Central memory CD4-positive, alpha-beta T cell (primary cell): ENCODE results near the gene KIRREL3.

Source experiments
- DNase-seq: peaks from one replicate; pipeline ENCODE4 v3.0.0; 2022

Gene KIRREL3

DNA sequence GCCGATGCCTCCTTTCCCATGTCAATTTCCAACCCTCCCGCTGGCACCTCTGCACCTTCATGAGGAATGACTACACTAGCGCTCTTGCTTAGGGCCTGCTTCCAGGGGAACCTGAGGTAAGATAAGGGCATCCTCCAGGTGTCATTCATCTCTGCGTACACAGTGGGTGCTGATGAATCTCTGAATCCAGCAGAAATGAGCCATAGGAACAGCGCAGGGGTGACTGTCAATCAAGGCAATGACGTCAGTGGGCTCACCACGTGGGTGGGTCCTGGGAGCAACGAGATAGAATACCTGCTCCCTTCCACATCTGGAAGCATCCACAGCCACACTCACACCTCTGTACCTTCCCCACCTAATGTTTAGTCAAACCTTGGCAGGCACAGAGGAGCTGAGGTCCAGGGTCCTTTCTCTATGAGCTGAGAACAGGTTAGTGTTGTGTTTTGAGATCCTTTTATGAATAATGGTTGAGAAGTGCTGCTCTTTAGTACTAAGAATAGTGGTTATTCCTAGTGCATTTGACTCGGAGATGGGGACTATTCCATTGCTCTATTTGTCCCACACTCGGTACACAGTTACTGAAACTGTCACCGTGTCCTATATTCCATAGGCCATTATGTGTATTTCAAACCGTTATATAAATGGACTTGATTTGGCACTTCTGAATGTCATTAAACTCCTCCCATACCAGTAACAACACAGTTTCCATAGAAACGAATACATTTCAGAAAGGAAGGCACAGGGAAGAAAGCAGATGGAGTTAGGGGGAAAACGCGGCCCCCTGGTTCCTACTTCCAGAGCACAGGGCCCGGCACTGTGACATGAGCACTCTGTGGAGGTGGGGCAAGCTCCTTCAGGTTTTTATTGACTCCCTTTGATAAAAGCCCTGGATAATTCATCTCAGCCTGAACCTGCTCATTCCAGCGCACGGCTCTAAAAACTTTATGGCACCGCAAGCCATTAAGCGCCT, 451.7 kb downstream of the KIRREL3 start:
- no peak for DNase-seq

GRCh38 chr11:126547691-126548090, 452.9 kb downstream of the KIRREL3 start:
- no peak for DNase-seq

DNA sequence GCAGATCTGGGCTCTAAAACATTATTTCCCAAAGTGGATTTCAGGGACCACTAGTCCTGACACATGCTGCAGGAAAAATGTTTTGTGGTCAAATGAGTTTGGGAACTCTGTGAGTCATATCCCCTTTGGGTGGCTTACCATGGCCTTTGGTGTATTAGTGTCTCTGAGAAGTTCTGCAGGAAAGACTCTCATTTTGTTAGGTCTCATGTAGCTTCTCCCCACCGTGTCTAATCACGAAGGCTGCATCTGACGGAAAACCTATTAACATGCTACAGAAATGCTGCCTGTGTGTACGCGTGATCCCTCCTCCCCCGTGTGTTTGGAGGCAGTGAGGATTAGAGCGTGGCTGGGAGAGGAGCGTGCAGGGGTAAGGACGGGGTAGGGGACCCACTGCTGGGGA, 453.4 kb downstream of the KIRREL3 start:
- no peak for DNase-seq

GRCh38 chr11:126546694-126547093, 453.9 kb downstream of the KIRREL3 start:
- DNase-seq: no peak

- no peak for DNase-seq
Observed at GRCh38 chr11:126546191-126546590, 454.4 kb downstream of the KIRREL3 start.

DNA sequence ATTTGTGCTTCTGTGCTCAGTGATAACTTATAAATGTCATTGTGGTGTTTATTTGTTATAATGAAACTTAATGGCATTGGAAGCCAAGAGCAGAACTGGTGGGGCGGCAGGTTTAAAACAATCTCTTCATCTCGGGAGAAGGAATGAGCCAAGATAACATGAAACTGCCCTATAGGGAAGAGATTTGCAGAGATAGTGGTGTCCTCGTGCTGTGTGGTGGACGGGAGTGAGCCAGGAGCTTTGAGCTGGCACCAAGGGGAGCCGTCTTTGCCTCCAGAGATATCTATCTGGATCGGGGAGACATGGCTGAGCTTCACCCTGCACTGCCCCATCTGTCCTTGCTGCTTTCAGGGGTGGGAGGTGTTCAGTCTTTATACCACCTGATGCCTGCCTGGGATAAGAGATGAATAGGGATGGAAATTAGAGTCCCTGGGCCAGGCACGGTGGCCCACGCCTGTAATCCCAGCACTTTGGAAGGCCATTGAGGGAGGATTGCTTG, 455.5 kb downstream of the KIRREL3 start:
- no peak for DNase-seq

GRCh38 chr11:126544108-126545056, 456.2 kb downstream of the KIRREL3 start:
- no peak for DNase-seq

GRCh38 chr11:126543691-126544090, 456.9 kb downstream of the KIRREL3 start:
- no peak for DNase-seq

GRCh38 chr11:126542334-126543015, 458.1 kb downstream of the KIRREL3 start:
- no peak for DNase-seq

DNA sequence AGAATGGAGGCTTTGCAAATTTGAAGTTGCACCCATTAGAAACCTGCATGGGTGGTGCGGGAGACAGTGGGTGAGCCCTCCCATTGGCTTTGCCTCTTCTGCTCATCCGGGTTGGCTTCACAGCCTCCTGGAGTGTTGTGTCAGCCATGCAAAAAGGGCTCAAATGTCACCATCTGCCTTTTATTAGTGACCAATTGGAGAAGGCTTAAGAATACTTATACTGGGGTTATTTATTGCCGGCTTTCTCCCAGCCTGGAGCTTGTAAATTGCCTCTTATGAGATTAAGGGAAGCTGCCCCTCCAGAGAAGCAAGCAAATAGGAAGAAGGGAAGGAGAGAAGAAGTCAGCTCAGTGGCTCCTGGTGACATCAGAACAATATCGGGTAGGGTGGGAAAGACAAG, 462.5 kb downstream of the KIRREL3 start:
- no peak for DNase-seq

DNA sequence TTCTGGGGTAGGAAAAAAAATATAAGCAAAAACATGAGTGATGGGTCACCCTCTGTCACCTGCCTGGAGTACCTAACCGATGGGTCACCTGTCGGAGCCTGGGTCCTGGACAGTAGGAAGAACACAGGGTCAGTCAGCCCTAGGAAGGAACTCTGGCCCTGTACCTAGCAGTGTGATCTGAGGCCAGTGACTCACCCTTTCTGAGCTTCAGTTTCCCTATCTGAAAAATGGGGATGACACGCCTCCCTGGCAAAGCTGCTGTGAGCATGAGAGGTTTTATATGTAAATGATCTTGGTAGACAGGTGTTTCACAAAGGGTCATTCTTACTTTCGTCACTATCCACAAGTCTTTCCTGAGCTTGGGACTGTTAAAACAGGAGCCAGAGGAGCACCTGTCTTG, 463.1 kb downstream of the KIRREL3 start:
- no peak for DNase-seq

- no peak for DNase-seq
Observed at GRCh38 chr11:126534141-126534805, 466.3 kb downstream of the KIRREL3 start.

DNA sequence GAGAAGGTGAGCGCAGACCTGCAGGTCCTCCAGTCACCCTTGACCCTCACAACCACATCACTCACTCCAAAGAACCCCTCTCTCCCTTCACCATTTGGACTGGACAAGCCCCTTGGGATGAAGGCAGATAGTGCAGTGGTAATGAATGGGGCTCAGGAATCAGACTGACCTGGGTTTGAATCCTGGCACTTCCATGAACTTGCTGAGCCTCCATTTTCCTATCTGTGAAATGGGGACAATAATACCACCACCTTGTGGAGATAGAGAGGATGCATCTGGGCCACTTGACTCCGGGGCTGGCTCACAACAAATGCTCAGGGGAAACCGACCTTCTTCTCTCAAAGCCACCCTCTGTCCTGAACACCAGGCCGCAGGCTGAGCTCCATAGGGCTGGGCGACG, 467.0 kb downstream of the KIRREL3 start:
- DNase-seq: no peak

- DNase-seq: no peak
Observed at GRCh38 chr11:126530416-126530815, 470.2 kb downstream of the KIRREL3 start.

DNA sequence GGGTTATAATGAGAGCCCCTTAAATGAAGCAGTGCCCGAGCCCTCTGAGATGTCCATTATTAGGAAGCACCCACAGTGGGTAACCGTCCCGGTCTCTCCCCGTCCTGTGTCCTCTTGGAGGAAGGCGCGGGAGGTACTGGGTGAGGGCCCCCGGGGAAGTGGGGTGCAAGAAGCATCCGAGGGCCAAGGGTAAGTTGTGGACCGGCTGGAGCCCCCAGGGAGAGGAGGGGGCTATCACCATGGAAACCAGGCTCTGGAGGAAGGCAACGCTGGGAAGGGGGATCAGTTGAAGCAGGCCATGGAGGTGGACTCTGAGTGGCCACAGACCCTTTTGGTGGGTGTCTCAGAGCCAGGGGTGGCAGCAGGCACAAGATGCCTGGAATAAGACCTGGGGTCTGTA, 471.5 kb downstream of the KIRREL3 start:
- no peak for DNase-seq

GRCh38 chr11:126528075-126528474, 472.5 kb downstream of the KIRREL3 start:
- DNase-seq: no peak

DNA sequence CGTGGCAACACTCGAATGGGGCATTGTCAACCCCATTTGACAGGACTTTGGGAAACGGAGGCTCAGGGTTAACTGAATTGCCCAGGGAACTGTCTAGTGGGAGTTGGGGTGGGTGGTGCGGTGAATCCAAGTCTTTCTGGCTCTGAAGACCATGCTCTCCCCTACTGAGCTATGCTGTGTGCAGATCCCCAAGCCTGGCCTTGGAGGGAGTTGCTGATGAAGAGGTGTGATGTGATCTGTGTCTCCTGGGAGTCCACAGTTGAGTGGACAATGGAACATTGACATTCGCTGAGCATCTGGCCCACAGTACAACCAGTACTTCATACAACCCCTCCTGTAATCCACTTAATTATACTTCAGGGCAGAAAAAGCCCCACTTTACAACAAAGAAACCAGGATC, 472.9 kb downstream of the KIRREL3 start:
- DNase-seq: no peak

- DNase-seq: no peak
Observed at GRCh38 chr11:126526471-126526870, 474.1 kb downstream of the KIRREL3 start.

- no peak for DNase-seq
Observed at GRCh38 chr11:126525702-126526101, 474.9 kb downstream of the KIRREL3 start.

- no peak for DNase-seq
Observed at GRCh38 chr11:126525216-126525615, 475.4 kb downstream of the KIRREL3 start.

DNA sequence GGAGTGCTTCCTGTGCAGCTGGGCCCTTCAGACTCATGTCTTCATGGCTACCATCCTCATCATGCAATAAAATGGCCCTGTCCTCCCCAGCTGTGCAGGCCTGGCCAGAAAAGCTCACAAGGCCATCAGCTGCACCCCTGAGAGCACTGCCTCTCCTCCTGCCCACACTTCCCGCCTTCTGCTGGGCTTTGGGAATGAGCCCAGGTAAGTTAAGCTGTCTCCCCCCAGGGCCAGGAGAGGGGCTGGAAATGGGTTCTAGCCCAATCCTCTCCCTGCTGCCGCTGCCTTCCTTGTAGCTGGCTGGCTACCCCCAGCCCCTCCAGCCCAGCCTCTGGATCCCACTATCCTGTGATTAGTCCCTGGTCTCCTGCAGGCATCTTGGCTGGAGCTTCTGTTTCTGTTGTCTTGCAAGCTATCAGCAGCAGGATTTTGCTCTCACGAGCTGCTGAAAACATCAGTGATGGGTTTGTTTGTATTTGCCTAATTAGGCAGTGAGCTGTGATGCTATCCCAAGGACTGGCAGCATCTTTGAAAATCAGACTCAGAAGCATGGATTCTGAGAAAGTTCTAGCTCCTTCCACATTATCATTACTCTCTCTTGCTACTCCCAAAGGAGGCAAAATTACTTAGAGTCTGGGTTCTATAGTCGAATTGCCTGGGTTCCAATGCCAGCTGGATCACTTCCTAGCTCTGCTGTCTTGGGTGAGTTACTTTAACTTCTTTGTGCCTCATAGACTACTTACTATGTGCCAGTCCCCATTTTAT, 476.9 kb downstream of the KIRREL3 start:
- no peak for DNase-seq
